Head of caudate nucleus (tissue), 42 donors: ENCODE data around the gene GAK.

ENCODE experiments used
- DNase-seq, 42 donors: peaks; one replicate each; pipeline versions ENCODE4 v3.0.0 to v3.0.0-alpha.2; 2020 to 2021; ENCODE audit warnings: mixed read lengths in 7 of 42
- intact Hi-C: fragments of 100-400 bp; cut with DNase I; formaldehyde crosslinking; loops from one replicate; pipeline ENCODE4 v1.15.0; 2022

GAK gene

GRCh38 chr4:867526-868250 is 64.4 kb downstream of the GAK start:
- no peak for DNase-seq

GRCh38 chr4:866761-867390 is 65.2 kb downstream of the GAK start:
- intact Hi-C loops, result no loop called here
- peak; percentile 42 to 94 (median 76) for DNase-seq

More at GRCh38 chr4:867526-868250, 64.4 kb downstream of the GAK start:
- intact Hi-C loops, result no loop called here

GRCh38 chr4:866068-866760 is 65.9 kb downstream of the GAK start:
- intact Hi-C loops, result no loop called here
- DNase-seq, result no peak

GRCh38 chr4:865572-865971 is 66.5 kb downstream of the GAK start:
- intact Hi-C loops, result no loop called here
- no peak for DNase-seq

GRCh38 chr4:865121-865465 is 67.0 kb downstream of the GAK start:
- intact Hi-C loops, result no loop called here
- DNase-seq, result no peak

GRCh38 chr4:864456-865120 is 67.5 kb downstream of the GAK start:
- DNase-seq, result no peak
- intact Hi-C loops, result no loop called here

GRCh38 chr4:860561-860960 is 71.6 kb downstream of the GAK start:
- DNase-seq, result no peak
- intact Hi-C loops, result no loop called here

- intact Hi-C loops, result no loop called here
Observed at GRCh38 chr4:859496-859895, 72.6 kb downstream of the GAK start.

GRCh38 chr4:858831-859451 is 73.2 kb downstream of the GAK start:
- no peak for DNase-seq
- intact Hi-C loops, result no loop called here

More at GRCh38 chr4:859496-859895, 72.6 kb downstream of the GAK start:
- no peak for DNase-seq

GRCh38 chr4:858041-858481 is 74.1 kb downstream of the GAK start:
- intact Hi-C loops, result no loop called here
- DNase-seq, result no peak

GRCh38 chr4:857461-857860 is 74.7 kb downstream of the GAK start:
- intact Hi-C loops, result no loop called here
- DNase-seq, result no peak

GRCh38 chr4:856225-856901 is 75.8 kb downstream of the GAK start:
- no peak for DNase-seq
- intact Hi-C loops, result no loop called here

- no peak for DNase-seq
- intact Hi-C loops, result no loop called here
Observed at GRCh38 chr4:855880-856224, 76.3 kb downstream of the GAK start.

- intact Hi-C loops, result no loop called here
- DNase-seq, result peak in 1 of 42 donors; percentile 1
Observed at GRCh38 chr4:854356-854755, 77.8 kb downstream of the GAK start.

GRCh38 chr4:853416-853781 is 78.7 kb downstream of the GAK start:
- peak in 1 of 42 donors; percentile 4 for DNase-seq
- intact Hi-C loops, result no loop called here

GRCh38 chr4:851701-852430 is 80.2 kb downstream of the GAK start:
- DNase-seq, result peak in 1 of 42 donors; percentile 4

GRCh38 chr4:850323-850945 is 81.7 kb downstream of the GAK start:
- intact Hi-C loops, result no loop called here
- peak in 1 of 42 donors; percentile 5 for DNase-seq

More at GRCh38 chr4:851701-852430, 80.2 kb downstream of the GAK start:
- intact Hi-C loops, result no loop called here
